ENCODE data around the gene FOXO1.

Gene FOXO1

DNA sequence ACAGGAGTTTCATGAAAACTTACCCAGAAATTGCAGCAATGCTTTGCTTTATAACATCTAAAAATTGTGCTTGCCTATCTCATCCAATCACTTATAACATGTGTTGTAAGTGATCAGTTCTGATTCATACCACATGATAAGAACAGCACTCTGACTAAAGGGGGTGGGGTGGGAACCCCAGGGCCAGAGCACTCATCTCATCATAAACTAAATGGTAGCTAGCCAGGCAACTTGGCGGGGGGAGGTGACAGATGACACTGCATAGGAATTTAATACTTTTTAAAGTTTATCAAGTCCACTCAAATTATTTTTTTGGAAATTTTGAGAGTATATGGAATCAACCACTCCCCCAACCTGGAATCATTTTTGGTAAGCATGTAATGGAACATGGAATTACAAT, 42.1 kb downstream of the FOXO1 start:
- TF ChIP-seq, protein P1, sequence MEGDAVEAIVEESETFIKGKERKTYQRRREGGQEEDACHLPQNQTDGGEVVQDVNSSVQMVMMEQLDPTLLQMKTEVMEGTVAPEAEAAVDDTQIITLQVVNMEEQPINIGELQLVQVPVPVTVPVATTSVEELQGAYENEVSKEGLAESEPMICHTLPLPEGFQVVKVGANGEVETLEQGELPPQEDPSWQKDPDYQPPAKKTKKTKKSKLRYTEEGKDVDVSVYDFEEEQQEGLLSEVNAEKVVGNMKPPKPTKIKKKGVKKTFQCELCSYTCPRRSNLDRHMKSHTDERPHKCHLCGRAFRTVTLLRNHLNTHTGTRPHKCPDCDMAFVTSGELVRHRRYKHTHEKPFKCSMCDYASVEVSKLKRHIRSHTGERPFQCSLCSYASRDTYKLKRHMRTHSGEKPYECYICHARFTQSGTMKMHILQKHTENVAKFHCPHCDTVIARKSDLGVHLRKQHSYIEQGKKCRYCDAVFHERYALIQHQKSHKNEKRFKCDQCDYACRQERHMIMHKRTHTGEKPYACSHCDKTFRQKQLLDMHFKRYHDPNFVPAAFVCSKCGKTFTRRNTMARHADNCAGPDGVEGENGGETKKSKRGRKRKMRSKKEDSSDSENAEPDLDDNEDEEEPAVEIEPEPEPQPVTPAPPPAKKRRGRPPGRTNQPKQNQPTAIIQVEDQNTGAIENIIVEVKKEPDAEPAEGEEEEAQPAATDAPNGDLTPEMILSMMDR (IDR thresholded peaks at IDR 0.05; ENCODE audit: low read depth, low read length) = no peak
- no peak for DNase-seq (ENCODE audit: extremely low read depth, low read depth)

- DNase-seq (ENCODE audit: extremely low read depth, low read depth) = no peak
- TF ChIP-seq, protein P1 (IDR thresholded peaks at IDR 0.05; ENCODE audit: low read depth, low read length) = no peak
Observed at GRCh38 chr13:40622761-40623160, 43.7 kb downstream of the FOXO1 start.

GRCh38 chr13:40622246-40622645, 44.2 kb downstream of the FOXO1 start:
- TF ChIP-seq, protein P1 (IDR thresholded peaks at IDR 0.05; ENCODE audit: low read depth, low read length) = no peak
- DNase-seq (ENCODE audit: extremely low read depth, low read depth) = no peak

DNA sequence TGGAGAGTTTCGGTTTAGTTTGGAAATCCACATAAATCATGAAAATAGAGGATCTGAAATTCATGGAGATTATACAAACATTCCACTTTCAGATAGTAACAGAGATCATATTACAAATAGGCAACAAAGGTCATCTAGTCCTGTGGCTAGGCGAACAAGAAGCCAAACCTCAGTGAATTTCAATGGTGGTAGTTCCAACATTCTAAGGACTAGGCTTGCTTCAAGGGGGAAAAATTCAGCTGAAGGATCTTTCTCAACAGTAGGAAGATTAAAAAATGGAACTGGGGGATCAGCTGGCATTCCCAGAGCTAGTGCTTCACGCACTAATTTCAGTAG, 47.0 kb downstream of the FOXO1 start:
- TF ChIP-seq, protein P1 (IDR thresholded peaks at IDR 0.05; ENCODE audit: low read depth, low read length) = no peak
- no peak for DNase-seq (ENCODE audit: extremely low read depth, low read depth)

DNA sequence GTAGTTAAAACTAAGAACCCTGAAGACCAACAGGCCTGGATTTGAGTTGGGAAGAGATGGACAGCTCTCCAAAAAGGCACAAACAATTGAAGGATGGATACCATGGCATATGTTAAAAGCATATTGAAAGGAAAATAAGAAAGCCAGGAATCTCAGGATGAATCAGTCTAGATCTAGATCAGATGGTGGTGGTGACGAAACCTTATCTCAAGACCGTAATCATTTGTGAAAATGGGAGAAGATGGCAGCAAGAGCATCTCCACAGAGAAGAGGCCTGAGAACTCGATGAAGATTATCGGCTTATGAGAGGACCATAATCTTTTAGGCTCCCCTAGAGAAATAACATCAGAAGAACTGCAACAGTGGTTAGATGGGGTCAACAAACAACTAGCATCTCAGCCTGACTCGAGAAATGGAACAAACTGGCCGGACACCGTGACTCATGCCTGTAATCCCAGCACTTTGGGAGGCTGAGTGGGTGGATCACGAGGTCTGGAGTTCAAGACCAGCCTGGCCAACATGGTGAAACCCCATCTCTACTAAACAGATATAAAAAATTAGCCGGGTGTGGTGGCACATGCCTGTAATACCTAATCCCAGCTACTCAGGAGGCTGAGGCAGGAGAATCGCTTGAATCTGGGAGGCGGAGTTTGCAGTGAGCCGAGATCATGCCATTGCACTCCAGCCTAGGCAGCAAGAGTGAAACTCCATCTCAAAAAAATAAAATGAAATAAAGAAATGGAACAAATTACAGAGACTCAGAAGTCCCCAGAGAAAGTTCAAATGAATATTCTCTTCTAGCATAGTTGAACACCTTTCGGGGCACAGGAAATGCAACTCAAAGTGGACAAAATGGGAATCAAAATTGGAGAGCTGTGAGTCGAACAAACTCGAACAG, 47.6 kb downstream of the FOXO1 start:
- no peak for DNase-seq (ENCODE audit: extremely low read depth, low read depth)
- TF ChIP-seq, protein P1 (IDR thresholded peaks at IDR 0.05; ENCODE audit: low read depth, low read length) = no peak

DNA sequence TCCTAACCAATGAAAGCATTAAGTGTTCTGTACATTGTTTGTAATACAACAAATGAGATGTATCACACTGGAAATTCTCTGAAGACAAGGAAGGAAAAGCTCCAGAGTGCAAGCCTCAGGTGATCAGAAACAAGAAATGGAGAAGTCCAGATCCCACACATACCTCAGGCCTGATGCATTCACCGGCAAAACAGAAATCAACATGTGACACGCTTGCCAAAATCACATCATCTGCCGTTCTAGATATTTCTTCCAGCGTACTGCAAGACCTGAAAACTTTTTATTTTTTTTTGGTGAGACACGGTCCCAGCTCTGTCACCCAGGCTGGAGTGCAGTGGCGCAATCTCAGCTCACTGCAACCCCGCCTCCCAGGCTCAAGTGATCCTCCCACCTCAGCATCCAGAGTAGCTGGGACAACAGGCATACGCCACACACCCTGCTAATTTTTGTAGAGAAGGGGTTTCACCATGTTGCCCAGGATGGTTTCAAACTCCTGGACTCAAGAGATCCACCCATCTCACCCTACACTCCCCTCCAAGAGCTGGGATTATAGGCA, 48.6 kb downstream of the FOXO1 start:
- TF ChIP-seq, protein P1 (IDR thresholded peaks at IDR 0.05; ENCODE audit: low read depth, low read length) = no peak
- DNase-seq (ENCODE audit: extremely low read depth, low read depth) = no peak

- no peak for DNase-seq (ENCODE audit: extremely low read depth, low read depth)
Observed at GRCh38 chr13:40615619-40616018, 50.8 kb downstream of the FOXO1 start.

More at GRCh38 chr13:40615619-40616018, 50.8 kb downstream of the FOXO1 start:
- TF ChIP-seq, protein P1 (IDR thresholded peaks at IDR 0.05; ENCODE audit: low read depth, low read length) = no peak

Data from AG09319 (cell line).